H9 (cell line): Measurements from ENCODE around the gene RAB22A. TPM values are rescaled to one million over a fixed set of nuclear protein-coding genes. Genes with fewer than 3 reads are reported as not detected.

Source experiments
- DNase-seq: peaks from one replicate; pipeline ENCODE4 v3.0.0-alpha.2; 2017
- H2AFZ ChIP-seq: one replicate; pipeline ENCODE4 v1.6.1; 2013; ENCODE audit warnings: mild to moderate bottlenecking, low read length, control low read depth, moderate library complexity
- H2AK5ac ChIP-seq: 2 replicates; pipeline ENCODE4 v1.6.1; 2013; ENCODE audit warnings: low read length, control low read depth, mixed read lengths; ENCODE audit not compliant: insufficient read length
- H2BK120ac ChIP-seq: one replicate; pipeline ENCODE4 v1.6.1; 2013; ENCODE audit warnings: low read depth, mild to moderate bottlenecking, low read length, control low read depth, inconsistent platforms; ENCODE audit not compliant: poor library complexity, severe bottlenecking
- H2BK12ac ChIP-seq: 2 replicates; pipeline ENCODE4 v1.6.1; 2013; ENCODE audit warnings: low read length, control low read depth, mixed read lengths, low read depth; ENCODE audit not compliant: insufficient read length
- H2BK15ac ChIP-seq: 2 replicates; pipeline ENCODE4 v1.6.1; 2013; ENCODE audit warnings: low read depth, low read length, control low read depth
- H2BK20ac ChIP-seq: one replicate; pipeline ENCODE4 v1.6.1; 2013; ENCODE audit warnings: low read depth, mild to moderate bottlenecking, low read length, control low read depth, inconsistent platforms; ENCODE audit not compliant: poor library complexity, severe bottlenecking
- H2BK5ac ChIP-seq: 2 replicates; pipeline ENCODE4 v1.6.1; 2013; ENCODE audit warnings: low read length, control low read depth, mixed read lengths; ENCODE audit not compliant: insufficient read length
- H3K14ac ChIP-seq: 2 replicates; pipeline ENCODE4 v1.6.1; 2013; ENCODE audit warnings: low read length, control low read depth; ENCODE audit not compliant: insufficient read depth
- H3K18ac ChIP-seq: 2 replicates; pipeline ENCODE4 v1.6.1; 2013; ENCODE audit warnings: low read depth, mild to moderate bottlenecking, mixed read lengths, low read length, control low read depth; ENCODE audit not compliant: insufficient read length
- H3K23ac ChIP-seq: 2 replicates; pipeline ENCODE4 v1.6.1; 2013; ENCODE audit warnings: low read length, control low read depth, mixed read lengths, low read depth; ENCODE audit not compliant: insufficient read length
- H3K23me2 ChIP-seq: 2 replicates; pipeline ENCODE4 v1.6.1; 2013; ENCODE audit warnings: low read depth, mild to moderate bottlenecking, mixed read lengths, low read length, control low read depth; ENCODE audit not compliant: insufficient read length, poor library complexity, severe bottlenecking
- H3K27ac ChIP-seq: 2 replicates; pipeline ENCODE4 v1.5.1; 2013; ENCODE audit warnings: low read length, control low read depth, mixed read lengths, low read depth; ENCODE audit not compliant: insufficient read length
- H3K27me3 ChIP-seq: 2 replicates; pipeline ENCODE4 v1.6.1; 2013; ENCODE audit warnings: low read length, control low read depth, inconsistent platforms; ENCODE audit not compliant: insufficient read depth
- H3K4ac ChIP-seq: 2 replicates; pipeline ENCODE4 v1.6.1; 2013; ENCODE audit warnings: low read depth, mild to moderate bottlenecking, control low read depth, inconsistent platforms, low read length, moderate library complexity
- H3K4me1 ChIP-seq: 2 replicates; pipeline ENCODE4 v1.6.1; 2013; ENCODE audit warnings: low read length, control low read depth, inconsistent platforms; ENCODE audit not compliant: insufficient read depth
- H3K4me2 ChIP-seq: 2 replicates; pipeline ENCODE4 v1.6.1; 2013; ENCODE audit warnings: low read length, control low read depth, mixed read lengths; ENCODE audit not compliant: insufficient read length, insufficient read depth
- H3K56ac ChIP-seq: 2 replicates; pipeline ENCODE4 v1.6.1; 2013; ENCODE audit warnings: low read depth, mild to moderate bottlenecking, mixed read lengths, low read length, control low read depth; ENCODE audit not compliant: insufficient read length
- H3K79me1 ChIP-seq: 2 replicates; pipeline ENCODE4 v1.6.1; 2013; ENCODE audit warnings: low read depth, mild to moderate bottlenecking, moderate library complexity, low read length, control low read depth, inconsistent platforms; ENCODE audit not compliant: insufficient read depth, poor library complexity, severe bottlenecking
- H3K79me2 ChIP-seq: 2 replicates; pipeline ENCODE4 v1.6.1; 2013; ENCODE audit warnings: low read length, control low read depth, inconsistent platforms; ENCODE audit not compliant: insufficient read depth
- H3K9ac ChIP-seq: 2 replicates; pipeline ENCODE4 v1.6.1; 2013; ENCODE audit warnings: low read length, control low read depth, mixed read lengths; ENCODE audit not compliant: insufficient read length; ENCODE audit errors: extremely low read depth
- H3K9me3 ChIP-seq: one replicate; pipeline ENCODE4 v1.6.1; 2013; ENCODE audit warnings: low read depth, low read length, inconsistent platforms; ENCODE audit not compliant: control insufficient read depth
- H3T11ph ChIP-seq: one replicate; pipeline ENCODE4 v1.6.1; 2013; ENCODE audit warnings: mild to moderate bottlenecking, low read length, control low read depth, inconsistent platforms
- H4K20me1 ChIP-seq: one replicate; pipeline ENCODE4 v1.6.1; 2013; ENCODE audit not compliant: control insufficient read depth, insufficient read length, insufficient read depth
- H4K5ac ChIP-seq: 2 replicates; pipeline ENCODE4 v1.6.1; 2013; ENCODE audit warnings: low read depth, mild to moderate bottlenecking, mixed read lengths, low read length, control low read depth; ENCODE audit not compliant: insufficient read length
- H4K8ac ChIP-seq: replicated peaks from 2 replicates; pipeline ENCODE4 v1.6.1; 2013; ENCODE audit warnings: low read length, control low read depth, mixed read lengths, low read depth; ENCODE audit not compliant: insufficient read length
- H4K91ac ChIP-seq: 2 replicates; pipeline ENCODE4 v1.6.1; 2013; ENCODE audit warnings: low read depth, mild to moderate bottlenecking, moderate library complexity, mixed read lengths, low read length, control low read depth; ENCODE audit not compliant: insufficient read length
- H3K27ac Mint-ChIP-seq, 3 experiments: 2 replicates in 2 of 3; 3 replicates in 1 of 3; pipeline ENCODE4 v1.8.0; 2020 to 2021; ENCODE audit warnings: mixed read lengths in 3 of 3, mild to moderate bottlenecking in 1 of 3, moderate library complexity in 1 of 3
- H3K27me3 Mint-ChIP-seq: 2 replicates; pipeline ENCODE4 v1.8.0; 2021; ENCODE audit warnings: low read depth, mild to moderate bottlenecking, moderate library complexity, mixed read lengths
- H3K36me3 Mint-ChIP-seq, 3 experiments: 2 replicates in 2 of 3; 3 replicates in 1 of 3; pipeline ENCODE4 v1.8.0; 2020 to 2021; ENCODE audit warnings: low read depth in 3 of 3, mixed read lengths in 3 of 3; ENCODE audit not compliant: insufficient read depth in 1 of 3
- H3K4me1 Mint-ChIP-seq, 2 experiments: 2 replicates each; pipeline ENCODE4 v1.8.0; 2020; ENCODE audit warnings: mixed read lengths in 2 of 2
- H3K4me3 Mint-ChIP-seq, 2 experiments: 2 replicates in 1 of 2; 3 replicates in 1 of 2; pipeline ENCODE4 v1.8.0; 2020 to 2021; ENCODE audit warnings: mild to moderate bottlenecking in 2 of 2, mixed read lengths in 2 of 2, moderate library complexity in 1 of 2
- H3K9me3 Mint-ChIP-seq, 2 experiments: 2 replicates in 1 of 2; 3 replicates in 1 of 2; pipeline ENCODE4 v1.8.0; 2020; ENCODE audit warnings: mild to moderate bottlenecking in 2 of 2, mixed read lengths in 2 of 2, moderate library complexity in 1 of 2
- CTCF ChIP-seq: fragments of 200-600 bp; sonication (generic); conservative IDR thresholded peaks from 3 replicates; pipeline ENCODE4 v1.8.0; 2021; ENCODE audit warnings: antibody characterized with exemption, mild to moderate bottlenecking
- WGBS: extraction: QIAGEN DNeasy Blood & Tissue Kit; methylation state at CpG from one replicate; pipeline ENCODE4 v1.1.7; 2013; ENCODE audit warnings: missing lambda C conversion rate, low lambda C conversion rate, mixed read lengths; ENCODE audit not compliant: insufficient read length; ENCODE audit errors: extremely low coverage; 5-methylcytosine and 5-hydroxymethylcytosine counted together
- total RNA-seq: library from RNA; stranded (reverse); gene quantifications from 2 replicates; pipeline ENCODE4 v1.2.1, GENCODE V29; 2021

Gene RAB22A
- total RNA-seq, 1 experiment from 2014 or later, result 6.3 TPM

DNA sequence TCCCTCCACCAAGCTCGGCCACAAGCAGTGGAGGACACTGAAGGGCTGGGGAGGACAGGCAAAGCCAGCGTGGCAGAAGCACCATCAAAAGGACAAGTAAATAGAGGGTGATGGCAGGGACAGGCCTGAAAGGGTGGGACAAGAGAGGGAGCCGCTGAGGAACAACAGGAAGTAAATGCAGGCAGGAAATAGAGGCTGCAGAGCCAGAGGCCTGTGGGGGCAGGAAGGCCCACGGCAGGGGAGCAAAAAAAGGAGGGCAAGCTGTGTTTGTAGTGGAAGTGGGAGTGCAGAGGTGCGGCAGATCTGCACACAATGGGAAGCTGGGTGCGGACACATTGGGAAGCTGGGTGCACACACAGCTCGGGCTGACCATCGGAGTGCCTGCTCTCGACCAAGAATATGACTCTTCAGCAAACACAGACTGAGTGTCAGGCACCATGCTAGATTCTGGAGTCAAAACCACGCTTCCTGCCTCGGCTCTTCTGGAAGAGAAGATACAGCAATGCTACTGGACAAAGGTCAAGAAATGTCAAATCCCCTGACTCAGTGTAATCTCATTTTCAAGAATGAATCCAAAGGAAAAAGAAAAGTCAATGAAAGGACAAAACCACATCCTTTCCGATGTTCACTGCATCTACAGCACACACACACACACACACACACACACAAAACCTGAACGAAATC, 40.4 kb upstream of the RAB22A start:
- H3K36me3 Mint-ChIP-seq, result peaks cover 4 to 24% (median 22%) of the 10 kb centered on the region in 3 experiments; a peak in 6 of 7 replicates
- DNase-seq, result no peak
- Histone ChIP-seq H3K79me1 (no peaks in the 10 kb centered on the region), H2BK20ac (no peak overlapping the region), H3K27ac (no peak overlapping the region), H2BK120ac (no peak overlapping the region), H3K23me2 (no peaks in the 10 kb centered on the region), H2BK15ac (no peak overlapping the region), H4K91ac (no peak overlapping the region), H3K9ac (no peak overlapping the region), H2AFZ (no peak overlapping the region), H3K14ac (no peak overlapping the region), H4K5ac (no peak overlapping the region), H2AK5ac (no peak overlapping the region), H3K4me2 (no peak overlapping the region), H2BK12ac (no peak overlapping the region), H4K8ac (no peak overlapping the region), H3K56ac (no peak overlapping the region), H3K18ac (no peak overlapping the region), H4K20me1 (peaks cover 2% of the 10 kb centered on the region), H2BK5ac (no peak overlapping the region), H3K4ac (no peak overlapping the region), H3K9me3 (no peaks in the 10 kb centered on the region), H3K27me3 (no peaks in the 10 kb centered on the region), H3K79me2 (no peaks in the 10 kb centered on the region), H3T11ph (no peak overlapping the region), H3K23ac (no peak overlapping the region), H3K4me1 (no peaks in the 10 kb centered on the region)
- H3K9me3 Mint-ChIP-seq, result no peaks in the 10 kb centered on the region
- no peak overlapping the region for H3K4me3 Mint-ChIP-seq
- no peak for TF ChIP-seq CTCF
- peak overlapping the region; percentile 28 to 86 (median 54); a peak in 5 of 7 replicates for H3K27ac Mint-ChIP-seq
- peaks cover 3 to 6% of the 10 kb centered on the region in 2 experiments for H3K4me1 Mint-ChIP-seq
- H3K27me3 Mint-ChIP-seq, result no peaks in the 10 kb centered on the region
- WGBS, result no CpG with 5 or more reads among the region's 13 CpGs
